Amygdala (tissue), 56 donors: ENCODE results near the gene EPB41L4A.
"Not testable (repeated sequence)": the region's sequence is repeated elsewhere in the genome, so short reads cannot be mapped to it uniquely, and the experiment has no call there.

Experiments used
- DNase-seq, 56 donors: peaks; one replicate each; lab custom pipeline; 2025; lab: John Stamatoyannopoulos, UW

Gene EPB41L4A

DNA sequence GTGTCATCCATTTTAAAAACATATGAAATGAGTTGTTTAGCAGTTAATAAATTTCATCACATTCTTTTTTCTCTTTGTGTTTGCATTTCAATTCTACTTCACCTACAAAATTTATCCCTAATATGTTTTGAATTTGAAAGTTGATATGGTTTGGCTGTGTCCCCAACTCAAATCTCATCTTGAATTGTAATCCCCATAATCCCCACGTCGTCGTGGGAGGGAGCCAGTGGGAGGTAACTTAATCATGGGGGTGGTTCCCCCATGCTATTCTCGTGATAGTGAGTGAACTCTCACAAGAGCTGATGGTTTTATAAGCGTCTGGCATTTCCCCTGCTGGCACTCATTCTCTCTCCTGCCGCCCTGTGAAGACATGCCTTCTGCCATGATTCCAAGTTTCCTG, 200.1 kb downstream of the EPB41L4A start:
- DNase-seq, result no peak

DNA sequence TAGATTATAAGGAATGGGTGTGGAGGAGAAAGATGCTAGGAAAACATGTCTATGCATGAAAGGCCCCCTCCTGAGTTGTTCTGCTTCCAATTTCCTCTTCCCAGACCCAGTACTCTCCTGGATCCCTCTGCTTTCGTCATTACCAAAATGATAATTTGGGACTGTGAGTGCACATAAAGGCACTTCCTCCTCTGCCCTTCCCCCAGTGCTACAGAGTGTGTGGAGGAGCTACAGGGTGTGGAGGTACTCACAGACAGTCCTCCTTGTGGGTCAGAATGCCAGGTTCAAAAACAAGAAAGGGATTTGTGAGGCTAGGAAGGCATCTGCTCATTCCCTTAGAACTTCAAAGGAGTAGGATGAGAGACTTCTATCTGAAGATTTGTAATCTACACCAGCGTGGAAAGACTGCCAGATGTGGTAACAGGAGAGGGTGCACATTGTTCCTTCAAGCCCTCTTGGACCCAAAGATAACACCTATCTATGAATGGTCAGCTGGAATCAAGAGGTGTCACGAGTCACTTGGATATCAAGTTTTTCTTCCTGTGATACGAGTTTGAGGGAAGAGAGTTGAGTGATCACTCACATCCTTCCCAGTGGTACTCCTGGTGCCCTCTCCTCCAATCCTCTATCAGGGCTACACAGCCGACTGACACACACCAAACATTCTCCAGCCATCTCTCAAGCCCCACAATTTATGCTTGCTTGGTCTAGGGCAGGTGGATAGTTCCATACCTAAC, 201.1 kb downstream of the EPB41L4A start:
- DNase-seq, result no peak

DNA sequence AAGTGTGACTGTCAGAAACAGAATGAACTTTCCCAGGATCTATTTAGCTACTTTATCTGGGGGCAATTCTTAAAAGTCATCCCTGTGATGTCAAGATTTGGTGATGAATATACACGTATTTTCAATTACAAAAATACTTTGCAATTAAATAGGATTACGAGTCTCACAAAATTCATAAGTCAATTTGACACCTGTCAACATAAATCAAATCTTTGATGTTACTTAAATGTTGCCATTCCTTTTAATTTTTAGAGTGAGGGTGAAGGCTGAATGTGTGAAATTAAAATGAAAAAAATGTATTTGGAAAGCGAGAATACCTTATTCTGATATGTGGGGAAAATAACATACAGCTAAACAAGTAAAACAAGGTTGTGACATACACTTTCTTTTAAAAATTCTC, 202.9 kb downstream of the EPB41L4A start:
- no peak for DNase-seq

DNA sequence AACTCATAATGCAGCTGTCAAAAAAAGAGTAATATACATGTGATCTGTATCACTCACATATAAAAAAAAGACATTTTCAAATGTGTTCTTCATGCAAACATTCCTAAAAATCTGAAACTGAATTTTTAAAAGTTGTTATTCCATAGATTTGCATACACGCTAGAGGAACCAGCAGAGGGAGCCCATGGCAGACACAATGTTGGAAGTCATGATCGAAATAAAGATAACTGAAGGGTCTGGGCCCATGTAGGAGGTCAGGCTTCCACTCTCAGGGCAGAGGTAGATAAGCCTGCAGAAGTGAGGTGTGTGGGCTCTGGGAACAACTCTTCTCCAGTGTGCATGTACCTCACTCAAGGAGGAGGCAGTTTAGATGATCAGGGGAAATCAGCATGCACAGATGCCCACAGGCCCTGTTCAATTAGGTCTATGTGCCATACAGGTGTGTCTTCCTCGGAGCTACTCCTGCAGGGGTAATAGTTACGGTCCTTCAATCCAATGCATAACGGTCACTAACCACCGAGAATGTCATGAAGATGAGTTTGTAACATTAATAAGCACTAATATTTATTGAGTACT, 208.6 kb downstream of the EPB41L4A start:
- DNase-seq, result peak in 20 of 56 donors; percentile 1 to 70 (median 10)

DNA sequence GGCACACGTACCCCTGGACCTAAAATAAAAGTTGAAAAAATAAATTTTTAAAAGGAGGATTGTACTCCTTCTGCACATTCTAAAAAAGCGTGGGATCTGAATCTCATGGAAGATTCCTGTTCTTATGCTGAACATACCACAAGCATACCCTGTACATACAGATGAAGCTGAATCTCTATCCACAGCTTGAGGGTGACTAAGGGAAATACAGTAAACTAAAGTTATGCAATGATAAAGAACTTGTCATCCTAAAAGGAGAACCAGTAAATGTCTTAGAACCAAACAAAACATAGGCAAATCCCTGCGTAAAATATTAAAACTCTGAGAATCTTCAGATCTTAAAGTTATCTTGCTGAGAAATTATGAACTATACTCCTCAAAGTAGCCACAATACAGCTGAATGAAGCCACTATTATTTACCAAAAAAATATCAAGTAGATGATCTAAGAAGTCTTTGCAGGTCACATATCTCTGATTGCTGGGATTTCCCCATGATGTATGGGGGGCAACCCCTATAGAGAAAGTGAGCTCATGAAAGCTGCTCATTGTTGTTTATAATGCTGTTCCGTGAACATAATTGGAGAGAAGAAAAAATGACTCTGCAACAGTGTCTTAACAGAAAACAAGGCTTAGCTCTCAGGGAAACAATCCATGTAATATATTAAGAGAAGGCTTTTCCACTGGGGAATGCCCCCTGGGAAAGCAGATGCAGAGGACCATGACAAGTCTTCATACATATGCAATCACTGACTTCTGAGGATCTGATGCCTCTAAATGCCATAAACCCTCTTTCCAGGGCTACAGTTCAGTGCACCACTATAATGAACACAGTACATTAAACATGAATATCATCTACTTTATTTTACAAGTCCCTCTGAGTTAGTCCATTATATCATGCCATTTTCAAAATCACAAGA, 210.1 kb downstream of the EPB41L4A start:
- no peak for DNase-seq

DNA sequence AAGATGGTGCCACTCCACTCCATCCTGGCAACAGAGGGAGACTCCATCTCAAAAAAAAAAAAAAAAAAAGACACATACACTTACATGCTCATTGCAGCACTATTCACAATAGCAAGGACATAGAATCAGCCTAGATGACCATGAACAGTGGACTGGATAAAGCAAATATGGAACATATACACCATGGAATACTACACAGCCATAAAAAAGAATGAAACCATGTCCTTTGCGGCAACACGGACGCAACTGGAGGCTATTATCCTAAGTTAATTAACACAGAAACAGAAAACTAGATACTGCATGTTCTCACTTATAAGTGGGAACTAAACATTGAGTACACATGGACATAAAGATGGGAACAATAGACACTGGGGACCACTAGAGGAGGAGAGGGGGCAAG, 210.9 kb downstream of the EPB41L4A start:
- not testable (repeated sequence) for DNase-seq

DNA sequence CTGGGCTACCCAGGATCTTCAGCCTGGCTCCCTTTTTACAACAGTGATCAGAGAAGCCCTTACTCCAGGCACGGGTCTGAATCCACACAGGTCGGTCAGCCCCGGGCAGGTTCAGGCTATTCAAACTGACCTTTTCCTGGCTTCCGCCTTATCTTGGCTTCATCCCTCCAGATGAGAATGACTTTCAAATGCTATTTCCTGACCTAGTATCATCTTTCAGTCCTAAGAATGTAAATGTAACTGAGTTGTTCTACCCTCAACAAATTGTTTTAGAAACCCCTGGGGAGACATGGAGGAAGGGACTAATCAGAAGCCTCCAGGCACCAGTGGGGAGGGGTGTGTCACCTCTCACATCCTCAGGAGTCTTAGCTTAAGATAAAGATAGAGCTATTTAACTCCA, 213.2 kb downstream of the EPB41L4A start:
- DNase-seq, result no peak

DNA sequence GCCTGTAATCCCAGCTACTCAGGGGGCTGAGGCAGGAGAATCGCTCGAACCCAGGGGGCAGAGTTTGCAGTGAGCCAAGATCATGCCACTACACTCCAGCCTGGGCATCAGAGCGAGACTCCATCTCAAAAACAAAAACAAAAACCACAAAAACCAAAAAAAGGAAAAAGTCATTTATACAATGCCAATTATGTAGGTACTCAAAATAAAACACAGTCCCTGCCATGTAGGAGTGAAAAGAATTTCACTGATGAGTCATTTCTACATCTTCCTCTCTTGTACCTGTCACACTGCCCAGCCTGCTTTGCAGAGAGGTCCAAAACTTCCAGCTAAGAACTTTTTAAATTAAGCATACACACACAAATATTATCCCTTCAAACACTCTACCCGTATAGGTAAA, 215.8 kb downstream of the EPB41L4A start:
- no peak for DNase-seq

DNA sequence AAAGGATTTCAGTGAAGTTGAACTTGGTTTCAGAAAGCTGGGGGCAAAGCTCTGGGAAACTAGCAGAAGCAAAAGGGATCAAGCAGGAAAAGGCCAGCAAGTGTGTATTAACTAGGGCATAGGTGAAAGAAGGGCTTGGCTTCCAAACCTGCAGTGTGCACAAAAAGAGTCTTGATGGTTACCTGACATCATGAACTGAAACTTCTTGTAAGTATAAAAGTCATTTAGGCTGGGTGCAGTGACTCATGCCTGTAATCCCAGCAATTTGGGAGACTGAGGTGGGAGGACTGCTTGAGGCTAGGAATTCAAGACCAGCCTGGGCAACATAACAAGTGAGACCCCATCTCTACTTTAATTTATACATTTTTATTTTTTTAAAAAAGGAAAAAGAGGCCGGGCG, 216.4 kb downstream of the EPB41L4A start:
- no peak for DNase-seq

DNA sequence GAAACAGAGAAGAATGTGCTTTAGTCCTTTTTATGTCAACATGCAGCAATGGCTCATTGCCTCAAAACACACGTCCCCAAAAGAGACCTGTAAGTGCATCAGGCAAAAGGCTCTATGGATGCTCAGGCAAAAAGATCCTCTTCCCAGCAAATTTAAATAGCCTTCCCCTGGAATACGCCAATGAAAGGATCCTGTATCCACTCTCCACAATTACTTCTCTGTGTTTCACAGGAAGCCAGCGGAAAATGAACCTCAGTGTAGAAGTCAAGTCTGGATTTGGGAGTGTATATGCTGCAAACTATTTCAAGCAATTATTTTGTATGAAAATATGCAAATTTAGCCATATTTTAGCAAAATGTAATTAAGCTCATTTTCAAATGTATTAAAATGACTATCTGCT, 217.9 kb downstream of the EPB41L4A start:
- no peak for DNase-seq

DNA sequence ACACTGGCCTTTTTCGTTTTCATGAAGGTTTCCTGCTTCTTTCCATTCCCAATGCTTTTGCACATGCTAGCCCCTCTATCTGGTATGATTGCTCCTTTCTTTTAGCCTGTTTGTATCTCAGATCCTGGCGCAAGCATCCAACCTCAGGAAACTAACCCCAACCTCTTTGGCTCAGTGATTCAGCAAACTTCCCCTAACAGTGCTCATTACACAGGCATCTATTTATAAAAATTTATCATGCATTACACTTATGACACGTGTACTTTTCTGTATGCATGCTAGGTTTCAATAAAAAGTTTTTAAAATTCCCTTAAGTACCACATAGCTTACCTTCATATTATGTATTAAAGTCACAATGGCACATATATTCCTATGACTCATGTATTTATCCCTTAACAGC, 218.9 kb downstream of the EPB41L4A start:
- DNase-seq, result no peak

DNA sequence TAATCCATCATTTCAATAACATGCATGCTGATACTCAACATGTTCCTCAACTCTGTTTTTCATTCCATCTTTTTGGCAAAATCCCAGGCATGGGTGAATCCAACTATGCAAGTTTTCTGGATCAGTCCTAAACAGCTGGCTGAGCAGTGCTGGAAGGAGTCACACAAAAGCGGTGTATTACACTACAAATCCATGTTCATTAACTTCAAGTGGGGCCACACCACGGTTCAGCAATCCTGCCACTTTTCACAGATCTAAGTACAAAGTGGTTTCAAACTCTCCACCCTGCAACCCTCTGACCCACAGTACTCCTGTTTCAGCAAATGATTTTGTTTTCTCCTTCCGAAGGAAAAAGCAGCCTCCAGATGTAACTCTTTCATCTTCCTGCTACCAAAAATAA, 222.5 kb downstream of the EPB41L4A start:
- DNase-seq, result no peak

DNA sequence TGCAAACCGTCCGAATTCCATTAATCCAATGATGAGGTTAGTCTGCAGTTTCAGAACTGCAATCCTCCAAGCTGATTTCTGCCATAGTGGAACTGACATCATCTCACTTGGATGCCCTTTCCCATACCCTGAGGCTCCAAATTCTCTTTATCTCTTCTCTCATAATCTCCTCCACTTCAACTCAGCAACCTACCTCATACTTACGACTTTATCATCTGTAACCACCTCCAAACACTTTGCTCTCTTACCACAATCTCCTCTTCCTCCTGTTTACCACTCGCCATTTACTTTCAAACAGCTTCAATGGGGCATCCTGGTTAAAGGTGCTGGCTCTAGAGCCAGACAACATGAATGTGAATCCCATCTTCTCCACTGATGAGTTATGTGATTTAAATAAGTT, 223.2 kb downstream of the EPB41L4A start:
- DNase-seq, result no peak

DNA sequence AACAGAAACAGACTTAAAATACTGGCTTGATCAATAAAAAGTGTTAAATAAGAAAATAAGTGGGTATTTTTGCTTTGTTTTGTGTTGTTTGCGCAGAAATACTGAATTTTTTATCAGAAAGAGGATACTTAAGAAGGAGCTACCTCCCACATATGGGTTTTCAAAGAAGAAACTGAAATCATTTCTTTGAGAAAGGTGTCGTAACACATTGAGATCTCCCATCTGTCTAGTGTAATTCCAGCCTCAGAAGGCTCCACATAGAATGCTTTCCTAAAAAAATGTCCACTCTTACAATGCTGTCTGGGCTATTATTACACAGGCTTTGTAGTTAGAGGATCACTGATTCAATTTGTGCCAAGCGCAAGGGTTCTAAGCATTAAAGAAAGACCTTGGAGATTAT, 226.2 kb downstream of the EPB41L4A start:
- no peak for DNase-seq

DNA sequence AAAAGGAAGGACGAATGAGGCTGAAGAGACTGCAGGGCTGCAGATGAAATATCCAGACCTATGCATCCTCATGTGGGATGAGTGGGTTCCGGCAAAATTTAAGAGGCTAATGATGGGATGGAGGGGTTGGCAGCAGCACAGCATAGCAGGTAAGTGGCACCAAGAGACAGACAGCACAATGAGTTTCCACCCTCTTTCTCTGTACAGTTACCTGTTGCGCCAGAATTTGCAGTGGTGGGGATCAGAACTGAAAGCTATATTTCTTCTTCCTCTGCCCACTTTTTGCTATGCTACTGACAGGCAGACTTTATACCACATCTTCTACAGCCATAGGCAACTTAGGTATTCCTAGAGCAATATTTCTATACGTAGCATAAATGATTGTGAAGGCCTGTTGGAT, 227.0 kb downstream of the EPB41L4A start:
- DNase-seq, result no peak

DNA sequence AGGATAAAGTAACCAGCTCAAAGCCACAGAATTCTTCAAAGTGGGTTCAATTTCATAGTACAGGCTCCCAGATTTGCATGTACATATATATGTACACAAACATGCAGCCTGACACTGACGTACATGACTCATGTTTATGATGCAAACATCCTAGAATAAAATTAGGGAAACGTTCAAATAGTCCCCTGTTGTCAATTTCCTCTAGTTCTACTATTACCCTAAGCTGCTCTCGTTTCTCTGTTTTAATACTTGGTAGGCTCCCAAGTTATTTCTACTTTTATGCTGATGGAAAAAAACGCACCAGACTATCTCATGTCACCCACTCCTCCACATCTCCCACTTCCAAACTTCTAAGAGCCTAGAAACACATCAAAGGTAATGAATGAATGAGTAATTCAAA, 229.7 kb downstream of the EPB41L4A start:
- DNase-seq, result no peak

DNA sequence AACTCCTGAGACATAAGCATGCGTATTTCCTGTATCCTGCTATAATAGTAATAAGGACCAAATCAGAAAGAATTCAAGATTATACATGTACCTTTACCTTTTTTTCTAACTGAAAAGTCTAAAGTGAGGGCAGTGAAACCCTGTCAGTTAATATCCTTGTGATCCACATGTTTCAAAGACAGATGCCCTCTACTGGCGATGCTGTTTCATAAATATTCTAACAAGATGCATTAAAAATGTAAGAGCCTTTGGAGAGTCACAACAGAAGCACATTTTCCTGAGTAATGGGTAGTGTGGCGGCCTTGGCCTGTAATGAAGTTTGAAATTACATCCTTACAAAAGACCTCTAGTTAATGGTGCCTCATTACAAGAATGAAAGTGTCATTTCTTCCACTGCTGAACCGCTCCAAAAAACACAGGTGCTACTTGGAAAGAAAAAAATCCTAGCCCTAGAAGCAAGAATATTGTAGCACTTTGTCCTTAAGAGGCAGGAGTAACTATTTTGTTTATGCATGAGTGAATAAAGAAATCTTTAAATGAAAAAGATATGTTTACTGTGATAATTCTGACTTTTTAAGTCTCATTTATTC, 232.6 kb downstream of the EPB41L4A start:
- DNase-seq, result peak in 2 of 56 donors; percentile 2 to 10

DNA sequence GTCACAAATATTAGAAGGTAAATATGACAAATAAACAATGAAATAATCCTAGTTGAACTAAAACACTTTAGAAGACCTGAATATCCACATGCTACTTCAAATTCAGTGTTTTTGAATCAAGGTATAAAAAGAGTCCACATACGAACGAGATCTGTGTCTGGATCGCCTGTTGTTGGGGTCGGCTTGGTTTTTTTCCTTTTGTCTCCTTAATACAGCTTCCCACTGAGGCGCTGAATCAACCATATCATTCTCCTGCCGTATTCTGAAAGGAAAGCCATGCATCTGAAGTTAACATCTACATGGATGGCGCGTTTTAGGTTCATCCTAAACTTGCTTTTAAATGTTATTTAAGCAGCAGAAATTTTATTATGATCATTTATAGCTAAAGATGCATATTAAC, 235.2 kb downstream of the EPB41L4A start:
- DNase-seq, result no peak

DNA sequence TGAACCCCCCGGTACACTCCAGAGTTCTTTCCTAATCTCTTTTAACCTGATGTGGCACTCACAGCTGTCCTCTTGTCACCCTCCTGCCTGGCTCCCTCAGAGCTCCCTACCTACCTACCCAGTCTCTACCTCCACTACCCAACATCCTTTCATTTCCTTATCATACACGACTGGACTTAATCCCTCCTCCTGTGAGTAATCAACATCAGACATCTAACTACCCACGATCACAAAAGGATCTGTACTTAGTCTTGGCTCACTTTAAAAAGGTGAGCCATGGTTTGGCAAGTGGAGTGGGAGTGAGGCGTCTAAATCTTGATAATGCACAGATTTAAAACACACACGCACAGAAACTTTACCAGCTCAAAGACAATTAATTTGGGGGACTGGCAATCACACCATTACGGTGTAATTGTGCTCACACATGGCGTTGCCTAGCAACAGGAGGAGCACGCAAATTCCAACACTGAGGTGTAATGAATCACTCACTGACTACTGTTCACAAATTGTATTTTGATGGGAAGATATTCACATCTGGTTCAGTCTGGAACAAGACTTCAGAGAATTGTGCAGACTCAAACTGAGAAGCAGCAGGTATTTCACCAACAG, 235.9 kb downstream of the EPB41L4A start:
- DNase-seq, result peak in 5 of 56 donors; percentile 3 to 28 (median 10)

DNA sequence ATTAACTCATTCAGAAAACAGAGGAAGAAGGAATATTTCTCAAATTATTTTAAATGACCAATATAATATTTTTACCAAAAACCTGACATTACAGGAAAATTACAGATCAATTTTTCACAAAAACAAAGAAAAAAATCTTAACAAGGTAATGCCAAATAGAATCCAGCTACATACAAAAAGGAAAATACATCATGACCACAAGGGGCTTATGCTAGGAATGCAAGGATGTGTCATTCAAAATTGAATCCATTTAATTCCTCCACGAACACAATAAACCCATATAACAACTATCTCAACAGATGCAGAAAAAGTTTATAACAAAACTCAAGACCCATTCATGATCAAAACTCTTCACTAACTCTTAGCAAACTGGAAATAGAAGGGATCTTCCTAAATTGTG, 239.8 kb downstream of the EPB41L4A start:
- no peak for DNase-seq
